SK-N-MC (cell line): ENCODE data around the gene SPEF2.

Experiments
- EZH2 ChIP-seq: fragments of 200-600 bp; sonication (generic); IDR thresholded peaks from one replicate; pipeline ENCODE4 v1.6.1; 2017; ENCODE audit warnings: antibody characterized with exemption
- FOXP2 ChIP-seq: optimal IDR thresholded peaks from 2 replicates; pipeline ENCODE3; 2011; ENCODE audit warnings: mild to moderate bottlenecking, moderate library complexity; ENCODE audit not compliant: insufficient read depth; ENCODE audit errors: extremely low read length, control extremely low read depth
- POLR2AphosphoS5 ChIP-seq: IDR thresholded peaks from 2 replicates; pipeline ENCODE4 v1.6.1; 2012; ENCODE audit warnings: mild to moderate bottlenecking, low read depth, low read length, borderline replicate concordance

- TF ChIP-seq POLR2AphosphoS5 (no peak), EZH2 (no peak), FOXP2 (no peak)
Observed at GRCh38 chr5:35626108-35626507, 8.4 kb downstream of the SPEF2 start.
